HepG2 (cell line): ENCODE measurements around the gene C6orf62. TPM values are rescaled to one million over a fixed set of nuclear protein-coding genes. Genes with fewer than 3 reads are reported as not detected.

ENCODE experiments used
- CBX5 ChIP-seq: sonication (generic); formaldehyde crosslinking; IDR thresholded peaks from 2 replicates; pipeline ENCODE4 v1.4.0; 2020; ENCODE audit warnings: missing genetic modification reagents, borderline replicate concordance
- FLYWCH1 ChIP-seq: sonication (generic); formaldehyde crosslinking; IDR thresholded peaks from 2 replicates; pipeline ENCODE4 v1.8.1; 2023; ENCODE audit warnings: mild to moderate bottlenecking, missing genetic modification reagents
- HNF1A ChIP-seq, 2 experiments: sonication (generic) in 1 of 2; formaldehyde crosslinking in 1 of 2; IDR thresholded peaks; 2 replicates each; pipeline versions ENCODE4 v1.4.0 to v1.6.1; 2016 to 2020; ENCODE audit warnings: borderline replicate concordance in 1 of 2, low read depth in 1 of 2, mild to moderate bottlenecking in 1 of 2, missing genetic modification reagents in 1 of 2
- HNF4G ChIP-seq, 2 experiments: sonication (generic) in 1 of 2; formaldehyde crosslinking in 1 of 2; IDR thresholded peaks; 2 replicates each; pipeline versions ENCODE4 v1.4.0 to v1.6.1; 2011 to 2020; ENCODE audit warnings: borderline replicate concordance in 2 of 2, low read depth in 2 of 2, mild to moderate bottlenecking in 2 of 2, low read length in 1 of 2, missing genetic modification reagents in 1 of 2, moderate library complexity in 1 of 2
- MLXIP ChIP-seq: sonication (generic); formaldehyde crosslinking; IDR thresholded peaks from 2 replicates; pipeline ENCODE4 v1.9.0; 2021; ENCODE audit warnings: missing genetic modification reagents, borderline replicate concordance
- MXD4 ChIP-seq: IDR thresholded peaks from 2 replicates; pipeline ENCODE4 v1.6.1; 2016; ENCODE audit warnings: mild to moderate bottlenecking, missing biosample characterization, missing genetic modification reagents
- WIZ ChIP-seq: sonication (generic); formaldehyde crosslinking; IDR thresholded peaks from 2 replicates; pipeline ENCODE4 v1.5.1; 2020; ENCODE audit warnings: mild to moderate bottlenecking, missing genetic modification reagents
- ZC3H13 ChIP-seq: sonication (generic); formaldehyde crosslinking; IDR thresholded peaks from 2 replicates; pipeline ENCODE4 v1.8.1; 2023; ENCODE audit warnings: mild to moderate bottlenecking, missing genetic modification reagents, moderate library complexity
- ZFP82 ChIP-seq: sonication (generic); formaldehyde crosslinking; IDR thresholded peaks from 2 replicates; pipeline ENCODE4 v1.5.1; 2020; ENCODE audit warnings: mild to moderate bottlenecking, missing genetic modification reagents, borderline replicate concordance
- ZNF512B ChIP-seq: sonication (generic); formaldehyde crosslinking; IDR thresholded peaks from 2 replicates; pipeline ENCODE4 v1.5.1; 2020; ENCODE audit warnings: missing genetic modification reagents, mild to moderate bottlenecking, borderline replicate concordance
- ZNF773 ChIP-seq: sonication (generic); formaldehyde crosslinking; IDR thresholded peaks from 2 replicates; pipeline ENCODE4 v1.4.0; 2020; ENCODE audit warnings: missing genetic modification reagents, borderline replicate concordance
- ZNF800 ChIP-seq: sonication (generic); formaldehyde crosslinking; IDR thresholded peaks from 2 replicates; pipeline ENCODE4 v1.4.0; 2020; ENCODE audit warnings: missing genetic modification reagents
- ZNF878 ChIP-seq: sonication (generic); formaldehyde crosslinking; IDR thresholded peaks from 2 replicates; pipeline ENCODE4 v1.8.1; 2023; ENCODE audit warnings: mild to moderate bottlenecking, missing genetic modification reagents, moderate library complexity
- polyA plus RNA-seq, 8 experiments: library from polyadenylated mRNA; depleted of rRNA in 3 of 8; stranded (reverse) in 7 of 8; unstranded in 1 of 8; fragments of >200 nt; fragmentation: Illumina TruSeq in 4 of 8; extraction: Trizol in 4 of 8; gene quantifications; 2 replicates each; pipeline versions ENCODE4 v1.2.1 to v1.2.3, GENCODE V29; 2011 to 2016; ENCODE audit warnings: low read depth in 4 of 8, missing spikeins in 1 of 8, mixed read lengths in 1 of 8; ENCODE audit not compliant: insufficient read depth in 1 of 8
- total RNA-seq, 5 experiments: library from RNA; depleted of rRNA; stranded (reverse); fragments of >200 nt; fragmentation: Illumina TruSeq; extraction: Trizol; gene quantifications; 2 replicates each; pipeline ENCODE4 v1.2.3, GENCODE V29; 2016; ENCODE audit warnings: low read depth in 1 of 5

The C6orf62 gene
- total and polyA plus RNA-seq, 2 of the 13 experiments (the other 11 are each of a cell fraction or from before 2014, with no cell fraction given): 54.8 to 90.4 TPM

GRCh38 chr6:24721461-24722215 lies 2.7 kb upstream of the C6orf62 start (continued):
- TF ChIP-seq ZNF512B (no peak; the same call in 1 of the 2 replicates), HNF1A (IDR thresholded peaks at IDR 0.05; ENCODE audit: low read depth) (no peak), HNF1A (CRISPR knock-in tag; IDR thresholded peaks at IDR 0.05; ENCODE audit: borderline replicate concordance) (no peak), HNF4G (IDR thresholded peaks at IDR 0.05; ENCODE audit: borderline replicate concordance, low read depth, low read length) (peak; percentile 41; the same call in 1 of the 2 replicates), HNF4G (CRISPR knock-in tag; IDR thresholded peaks at IDR 0.05; ENCODE audit: borderline replicate concordance, low read depth) (peak; percentile 64; the same call in 1 of the 2 replicates), ZNF773 (CRISPR knock-in tag) (peak; percentile 66; the same call in 1 of the 2 replicates), ZC3H13 (CRISPR knock-in tag) (peak; percentile 75), ZNF878 (peak; percentile 87; the same call in 1 of the 2 replicates), MLXIP (CRISPR knock-in tag) (no peak), ZFP82 (CRISPR knock-in tag) (0 out of 2 replicates have a peak, but pooled peaks have one; percentile 67), WIZ (CRISPR knock-in tag) (no peak), CBX5 (CRISPR knock-in tag) (peak; percentile 89; the same call in 1 of the 2 replicates), ZNF800 (CRISPR knock-in tag) (no peak), FLYWCH1 (CRISPR knock-in tag) (no peak), MXD4 (CRISPR knock-in tag) (peak; percentile 95)
